Measurements from ENCODE around the gene IPPK.

IPPK gene

DNA sequence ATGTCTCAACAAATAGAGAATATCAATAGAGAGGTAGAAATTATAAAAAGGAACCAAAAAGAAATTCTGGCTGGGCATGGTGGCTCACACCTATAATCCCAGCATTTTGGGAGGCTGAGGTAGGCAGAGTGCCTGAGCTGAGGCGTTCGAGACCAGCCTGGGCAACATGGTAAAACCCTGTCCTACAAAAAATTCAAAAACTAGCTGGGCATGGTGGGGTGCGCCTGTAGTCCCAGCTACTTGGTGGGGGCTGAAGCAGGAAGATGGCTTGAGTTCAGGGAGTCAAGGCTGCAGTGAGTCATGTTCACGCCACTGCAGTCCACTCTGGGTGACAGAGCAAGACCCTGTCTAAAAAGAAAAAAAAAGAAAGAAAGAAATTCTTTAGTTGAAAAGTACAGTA is 24.9 kb downstream of the IPPK start:
- ChIA-PET POLR2A (no interaction called here), CTCF (interaction anchor here (1.2 to 4.3 kb wide), 3 partner anchors 11 to 146 kb away, joined by 3 to 30 read pairs (median 4); no protein-coding TSS in a partner anchor)
- no peak overlapping the region for H3K4me3 ChIP-seq (ENCODE audit: low read depth, low read length)
- TF ChIP-seq, protein P1, sequence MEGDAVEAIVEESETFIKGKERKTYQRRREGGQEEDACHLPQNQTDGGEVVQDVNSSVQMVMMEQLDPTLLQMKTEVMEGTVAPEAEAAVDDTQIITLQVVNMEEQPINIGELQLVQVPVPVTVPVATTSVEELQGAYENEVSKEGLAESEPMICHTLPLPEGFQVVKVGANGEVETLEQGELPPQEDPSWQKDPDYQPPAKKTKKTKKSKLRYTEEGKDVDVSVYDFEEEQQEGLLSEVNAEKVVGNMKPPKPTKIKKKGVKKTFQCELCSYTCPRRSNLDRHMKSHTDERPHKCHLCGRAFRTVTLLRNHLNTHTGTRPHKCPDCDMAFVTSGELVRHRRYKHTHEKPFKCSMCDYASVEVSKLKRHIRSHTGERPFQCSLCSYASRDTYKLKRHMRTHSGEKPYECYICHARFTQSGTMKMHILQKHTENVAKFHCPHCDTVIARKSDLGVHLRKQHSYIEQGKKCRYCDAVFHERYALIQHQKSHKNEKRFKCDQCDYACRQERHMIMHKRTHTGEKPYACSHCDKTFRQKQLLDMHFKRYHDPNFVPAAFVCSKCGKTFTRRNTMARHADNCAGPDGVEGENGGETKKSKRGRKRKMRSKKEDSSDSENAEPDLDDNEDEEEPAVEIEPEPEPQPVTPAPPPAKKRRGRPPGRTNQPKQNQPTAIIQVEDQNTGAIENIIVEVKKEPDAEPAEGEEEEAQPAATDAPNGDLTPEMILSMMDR (IDR thresholded peaks at IDR 0.05; ENCODE audit: insufficient read depth, low read length, missing control alignments): no peak
- no peak for DNase-seq (ENCODE audit: low read depth, low spot score)

DNA sequence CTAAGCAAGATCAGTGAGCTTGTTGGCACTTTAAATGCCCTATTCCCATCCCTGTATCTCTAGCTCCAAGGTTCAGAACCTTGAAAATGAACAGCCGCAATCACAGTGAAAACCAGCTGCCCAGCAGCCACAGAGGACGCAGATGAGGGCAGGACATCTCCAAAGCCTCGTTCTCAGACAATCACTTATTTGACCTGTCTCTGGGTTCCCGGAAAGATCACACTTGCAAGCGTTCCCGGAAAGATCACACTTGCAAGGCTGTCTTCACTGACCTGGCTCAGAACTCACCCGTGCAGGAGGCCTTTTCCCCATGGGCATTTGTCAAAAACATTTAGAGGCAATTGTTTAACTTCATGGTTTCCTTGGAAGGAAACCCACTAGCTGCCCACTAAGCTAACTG is 25.7 kb downstream of the IPPK start:
- TF ChIP-seq, protein P1 (IDR thresholded peaks at IDR 0.05; ENCODE audit: insufficient read depth, low read length, missing control alignments): no peak
- ChIA-PET POLR2A (no interaction called here), CTCF (interaction anchor here (1.2 to 4.3 kb wide), 2 partner anchors 10 to 147 kb away, joined by 4 to 30 read pairs; no protein-coding TSS in a partner anchor)
- no peak overlapping the region for H3K4me3 ChIP-seq (ENCODE audit: low read depth, low read length)
- DNase-seq (ENCODE audit: low read depth, low spot score): no peak

DNA sequence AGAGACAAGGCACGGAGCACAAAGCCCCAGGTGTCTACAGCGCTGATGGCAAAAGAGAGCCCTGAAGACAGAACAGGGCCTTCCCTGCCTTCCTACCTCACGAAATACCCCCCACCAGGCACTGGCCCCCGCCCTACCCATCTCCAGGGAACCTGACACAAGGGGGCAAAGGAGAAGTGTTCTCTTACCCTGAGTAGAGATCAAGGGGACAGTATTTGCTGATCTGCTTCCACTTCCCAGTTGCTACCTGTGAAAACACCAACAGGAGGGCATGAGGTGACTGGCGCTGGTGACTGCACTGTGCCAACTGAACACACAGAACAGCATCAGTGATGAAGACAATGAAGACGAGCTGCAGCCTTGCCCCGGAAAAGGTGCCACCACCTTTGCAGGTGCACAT is 27.4 kb downstream of the IPPK start:
- TF ChIP-seq, protein P1 (IDR thresholded peaks at IDR 0.05; ENCODE audit: insufficient read depth, low read length, missing control alignments): no peak
- H3K4me3 ChIP-seq (ENCODE audit: low read depth, low read length): no peak overlapping the region
- ChIA-PET POLR2A (no interaction called here), CTCF (interaction anchor here (1.5 to 4.3 kb wide), 2 partner anchors 8 to 10 kb away, joined by 4 to 30 read pairs; no protein-coding TSS in a partner anchor)
- no peak for DNase-seq (ENCODE audit: low read depth, low spot score)

DNA sequence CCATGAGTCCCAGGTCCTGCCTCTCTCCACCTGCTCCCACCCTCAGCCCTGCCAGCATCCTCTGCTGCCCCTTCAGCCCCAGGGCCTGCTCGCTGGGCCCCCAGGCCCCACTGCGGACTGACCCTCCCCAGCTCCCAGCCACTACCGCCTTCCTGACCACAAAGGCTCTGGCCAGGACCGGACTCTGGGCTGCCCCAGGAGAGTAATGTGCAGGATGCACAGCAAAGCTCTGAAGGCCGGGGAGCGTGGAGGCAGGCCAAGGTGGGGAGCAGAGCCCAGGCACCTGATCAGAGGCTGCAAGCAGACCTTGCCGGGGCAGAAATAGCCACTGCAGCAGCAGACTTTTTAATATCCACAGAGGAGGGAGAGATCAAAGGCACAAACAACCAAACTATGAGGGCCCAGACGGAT is 27.9 kb downstream of the IPPK start:
- no peak overlapping the region for H3K4me3 ChIP-seq (ENCODE audit: low read depth, low read length)
- ChIA-PET CTCF (interaction anchor here (0.6 to 1.5 kb wide), 2 partner anchors 9 to 16 kb away, joined by 3 to 4 read pairs; no protein-coding TSS in a partner anchor), POLR2A (no interaction called here)
- DNase-seq (ENCODE audit: low read depth, low spot score): no peak
- TF ChIP-seq, protein P1 (IDR thresholded peaks at IDR 0.05; ENCODE audit: insufficient read depth, low read length, missing control alignments): no peak

DNA sequence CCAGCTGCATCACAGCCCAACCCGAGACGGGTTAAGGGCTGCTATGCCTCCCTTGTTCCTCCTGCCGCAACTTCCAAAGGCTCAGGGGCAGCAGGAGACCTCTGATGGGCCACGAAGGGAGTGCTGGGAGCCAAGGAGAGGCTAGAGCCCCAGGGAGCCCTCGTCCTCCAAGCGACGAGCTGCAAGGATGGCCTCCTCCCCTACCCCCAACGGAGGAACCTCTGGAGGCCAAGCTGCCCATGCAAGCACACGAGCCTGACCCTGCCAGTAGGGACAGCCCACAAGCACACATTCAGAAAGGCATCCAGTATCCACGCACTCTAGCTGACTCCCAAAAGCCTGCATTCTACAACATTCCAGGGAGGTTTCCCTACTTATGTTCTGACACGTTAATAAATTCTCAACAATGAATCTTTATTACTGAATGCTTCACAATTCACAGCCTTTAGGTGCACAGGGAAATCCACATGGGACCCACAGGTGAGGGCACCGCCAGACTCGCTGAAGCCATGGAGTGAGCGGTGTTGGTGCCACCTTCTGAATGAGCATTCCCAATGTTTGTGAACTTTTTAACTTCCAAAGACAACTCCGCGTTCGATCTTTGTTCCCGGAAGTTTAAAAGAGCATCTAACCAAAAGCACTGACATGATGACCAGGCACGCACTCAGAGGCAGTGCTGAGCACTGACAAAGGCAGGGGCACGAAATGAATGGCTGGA is 28.7 kb downstream of the IPPK start:
- no peak overlapping the region for H3K4me3 ChIP-seq (ENCODE audit: low read depth, low read length)
- POLR2A ChIA-PET: no interaction called here
- TF ChIP-seq, protein P1 (IDR thresholded peaks at IDR 0.05; ENCODE audit: insufficient read depth, low read length, missing control alignments): no peak
- CTCF ChIA-PET: interaction anchor here (0.6 to 1.5 kb wide), 4 partner anchors 8 to 299 kb away, joined by 3 to 4 read pairs (median 3); no protein-coding TSS in a partner anchor
- DNase-seq (ENCODE audit: low read depth, low spot score): no peak

DNA sequence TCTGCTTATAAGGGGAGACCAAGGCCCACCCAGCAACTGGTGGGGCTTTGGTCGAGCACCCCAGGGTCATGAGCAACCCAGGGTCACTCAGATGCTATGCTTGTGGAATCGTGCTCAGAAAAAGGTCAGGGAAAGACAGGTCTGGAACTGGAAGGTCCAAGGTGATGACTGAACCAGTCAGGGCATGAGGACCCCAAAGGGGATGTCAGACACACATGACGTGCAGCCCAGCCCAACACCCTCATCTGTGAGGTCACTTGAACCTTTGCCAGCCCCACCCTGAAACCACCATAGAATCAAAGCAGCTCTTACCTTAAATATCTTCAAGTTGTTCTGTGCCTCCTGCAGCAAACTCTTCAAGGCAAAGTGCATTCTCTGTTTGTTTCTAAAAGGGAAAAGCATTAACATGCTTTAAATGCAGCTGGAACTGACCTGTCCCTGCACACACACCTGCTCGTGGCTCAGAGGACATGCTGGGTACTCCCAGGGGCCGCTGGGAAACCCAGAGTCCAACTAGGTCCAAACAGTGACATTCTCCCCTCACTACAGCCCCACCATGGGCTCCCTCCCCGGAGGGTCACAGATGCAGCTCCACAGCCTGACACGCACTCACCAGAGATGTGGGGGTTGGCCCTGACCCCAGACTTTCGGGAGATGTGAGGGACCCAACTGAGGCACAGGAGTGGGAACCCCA is 29.4 kb downstream of the IPPK start:
- TF ChIP-seq, protein P1 (IDR thresholded peaks at IDR 0.05; ENCODE audit: insufficient read depth, low read length, missing control alignments): no peak
- ChIA-PET CTCF (interaction anchor here (1.0 kb wide), 1 partner anchor 297 kb away, joined by 3 read pairs; no protein-coding TSS in a partner anchor), POLR2A (no interaction called here)
- no peak for DNase-seq (ENCODE audit: low read depth, low spot score)
- no peak overlapping the region for H3K4me3 ChIP-seq (ENCODE audit: low read depth, low read length)
